Raji (cell line): Measurements from ENCODE around the gene ELMO1.

Experiments used
- POLR2A ChIP-seq: IDR thresholded peaks from 2 replicates; pipeline ENCODE4 v1.6.1; 2011; ENCODE audit warnings: low read depth, low read length, control low read depth; ENCODE audit not compliant: insufficient read depth

The ELMO1 gene

GRCh38 chr7:36957620-36958019 lies 491.0 kb downstream of the ELMO1 start:
- no peak for TF ChIP-seq POLR2A

- TF ChIP-seq POLR2A: no peak
Measured at GRCh38 chr7:36956814-36957213, 491.9 kb downstream of the ELMO1 start.

GRCh38 chr7:36955456-36956129 lies 493.1 kb downstream of the ELMO1 start:
- no peak for TF ChIP-seq POLR2A

GRCh38 chr7:36951257-36951697 lies 497.4 kb downstream of the ELMO1 start:
- TF ChIP-seq POLR2A: no peak

GRCh38 chr7:36949711-36950600 lies 498.7 kb downstream of the ELMO1 start:
- TF ChIP-seq POLR2A: no peak

GRCh38 chr7:36946401-36946739 lies 502.3 kb downstream of the ELMO1 start:
- no peak for TF ChIP-seq POLR2A

- no peak for TF ChIP-seq POLR2A
Measured at GRCh38 chr7:36945612-36946400, 502.9 kb downstream of the ELMO1 start.

GRCh38 chr7:36944838-36945237 lies 503.8 kb downstream of the ELMO1 start:
- no peak for TF ChIP-seq POLR2A

- TF ChIP-seq POLR2A: no peak
Measured at GRCh38 chr7:36943591-36944435, 504.9 kb downstream of the ELMO1 start.

DNA sequence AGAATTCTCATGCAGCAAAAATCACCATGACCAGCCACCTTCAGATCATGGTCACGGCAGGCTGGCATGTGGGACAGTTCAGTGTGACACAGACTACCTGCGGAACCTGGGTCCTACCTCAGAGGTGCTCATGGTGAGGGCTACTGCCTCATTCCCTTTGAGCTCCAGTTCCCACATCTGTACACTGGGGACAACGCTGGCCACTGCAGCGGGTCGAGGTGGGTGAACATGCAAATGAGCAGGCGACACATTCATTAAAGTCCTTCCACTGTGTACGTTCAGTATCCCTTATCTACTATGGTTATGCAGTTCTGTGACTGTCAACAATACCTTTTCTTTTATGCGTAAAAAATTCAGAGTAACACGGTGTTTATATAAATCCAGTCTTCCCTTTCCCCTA lies 505.7 kb downstream of the ELMO1 start:
- TF ChIP-seq POLR2A: no peak

DNA sequence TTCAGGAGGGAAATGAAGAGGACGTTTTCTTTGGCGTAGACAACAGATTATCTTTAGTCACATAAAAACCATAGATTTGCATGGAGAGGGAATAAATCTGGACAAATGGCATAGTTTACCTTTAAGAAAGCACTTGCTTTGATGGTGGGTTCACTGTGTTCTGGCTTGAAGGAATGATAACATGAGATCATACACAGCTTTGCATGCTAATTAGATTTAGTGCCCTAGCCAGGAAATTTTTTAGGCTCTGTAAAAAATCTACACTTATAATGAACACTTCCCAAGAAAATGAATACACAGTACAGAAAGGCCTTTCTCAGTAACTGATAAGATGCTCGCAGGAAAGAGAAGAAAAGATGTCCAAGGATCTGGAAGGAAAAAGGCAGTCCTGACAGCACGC lies 506.1 kb downstream of the ELMO1 start:
- TF ChIP-seq POLR2A: no peak

- no peak for TF ChIP-seq POLR2A
Measured at GRCh38 chr7:36942025-36942424, 506.6 kb downstream of the ELMO1 start.

DNA sequence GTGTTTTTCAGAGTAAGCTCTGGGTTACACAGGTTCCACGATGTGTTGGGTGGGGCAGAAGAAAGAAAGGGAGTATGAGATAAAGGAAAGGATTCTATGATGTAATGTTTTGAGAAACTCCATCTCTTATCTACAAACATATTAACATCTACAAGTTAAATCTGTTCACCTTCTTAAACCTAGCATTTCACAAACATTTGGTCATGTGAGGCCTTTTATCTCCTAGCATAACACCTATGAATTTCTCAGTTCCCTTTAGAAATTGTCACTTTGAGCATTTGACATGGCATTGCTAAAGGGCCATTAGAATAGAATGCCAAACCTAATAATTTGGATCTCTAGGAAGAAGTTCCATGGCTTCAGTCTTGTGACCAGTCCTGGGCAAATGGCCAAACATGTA lies 507.3 kb downstream of the ELMO1 start:
- TF ChIP-seq POLR2A: no peak

DNA sequence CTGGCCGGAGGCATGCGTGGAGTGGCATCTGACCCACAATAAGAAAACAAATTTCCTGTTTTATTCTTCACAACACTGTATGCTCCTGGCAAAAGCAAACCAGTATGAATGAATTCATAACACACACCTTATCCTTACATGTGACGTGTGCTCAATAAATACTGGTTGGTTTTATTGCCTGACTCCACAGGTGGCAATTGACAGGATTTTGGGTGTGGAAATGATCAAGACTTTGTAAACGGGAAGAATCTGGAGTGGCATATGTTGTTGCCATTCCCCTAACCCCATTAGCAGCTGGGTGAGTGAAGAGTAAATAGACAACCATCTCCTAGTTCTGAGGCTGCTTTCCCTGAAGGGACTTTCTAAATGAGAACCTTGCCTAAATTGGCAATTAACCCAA lies 508.8 kb downstream of the ELMO1 start:
- no peak for TF ChIP-seq POLR2A

GRCh38 chr7:36937754-36938563 lies 510.7 kb downstream of the ELMO1 start:
- no peak for TF ChIP-seq POLR2A

DNA sequence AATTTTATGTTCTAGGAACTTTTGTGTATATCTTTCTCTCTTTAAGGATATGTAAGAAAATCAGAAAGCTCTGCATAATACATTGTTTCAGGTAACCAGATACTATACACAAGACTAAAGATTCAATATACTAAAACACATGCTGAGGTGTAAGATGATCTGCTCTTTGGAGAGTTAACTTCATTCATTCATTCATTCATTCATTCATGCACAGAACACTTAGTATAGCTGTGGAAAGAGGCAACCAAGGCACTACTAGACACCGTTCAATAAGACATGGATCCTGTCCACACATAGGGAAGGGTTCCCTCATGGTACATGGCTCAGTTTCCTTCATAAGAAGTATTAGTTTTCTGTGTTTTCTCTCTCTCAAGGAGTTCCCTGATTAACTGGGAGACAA lies 516.8 kb downstream of the ELMO1 start:
- TF ChIP-seq POLR2A: no peak
